ENCODE data around the gene CPLX1.

- TF ChIP-seq, protein P1, sequence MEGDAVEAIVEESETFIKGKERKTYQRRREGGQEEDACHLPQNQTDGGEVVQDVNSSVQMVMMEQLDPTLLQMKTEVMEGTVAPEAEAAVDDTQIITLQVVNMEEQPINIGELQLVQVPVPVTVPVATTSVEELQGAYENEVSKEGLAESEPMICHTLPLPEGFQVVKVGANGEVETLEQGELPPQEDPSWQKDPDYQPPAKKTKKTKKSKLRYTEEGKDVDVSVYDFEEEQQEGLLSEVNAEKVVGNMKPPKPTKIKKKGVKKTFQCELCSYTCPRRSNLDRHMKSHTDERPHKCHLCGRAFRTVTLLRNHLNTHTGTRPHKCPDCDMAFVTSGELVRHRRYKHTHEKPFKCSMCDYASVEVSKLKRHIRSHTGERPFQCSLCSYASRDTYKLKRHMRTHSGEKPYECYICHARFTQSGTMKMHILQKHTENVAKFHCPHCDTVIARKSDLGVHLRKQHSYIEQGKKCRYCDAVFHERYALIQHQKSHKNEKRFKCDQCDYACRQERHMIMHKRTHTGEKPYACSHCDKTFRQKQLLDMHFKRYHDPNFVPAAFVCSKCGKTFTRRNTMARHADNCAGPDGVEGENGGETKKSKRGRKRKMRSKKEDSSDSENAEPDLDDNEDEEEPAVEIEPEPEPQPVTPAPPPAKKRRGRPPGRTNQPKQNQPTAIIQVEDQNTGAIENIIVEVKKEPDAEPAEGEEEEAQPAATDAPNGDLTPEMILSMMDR (IDR thresholded peaks at IDR 0.05) = no peak
- TF ChIP-seq POLR2A (IDR thresholded peaks at IDR 0.05) = no peak
These were observed 85.2 kb downstream of the CPLX1 start for GRCh38 chr4:740656-741282.

Data from ovary (tissue), 3 donors.